Activated CD4-positive, alpha-beta T cell treated with anti-CD3 and anti-CD28 coated beads for 24 hours (primary cell): ENCODE measurements around the gene PPP2R5B.

Experiments
- DNase-seq, 2 donors: peaks; one replicate each; pipeline ENCODE4 v3.0.0-alpha.2; 2020; ENCODE audit warnings: low read depth in 2 of 2

Gene PPP2R5B

GRCh38 chr11:64908766-64909165 lies 15.7 kb upstream of the PPP2R5B start:
- DNase-seq: no peak

GRCh38 chr11:64909653-64910343 lies 14.7 kb upstream of the PPP2R5B start:
- no peak for DNase-seq

- no peak for DNase-seq
These were observed 13.9 kb upstream of the PPP2R5B start for GRCh38 chr11:64910451-64911093.

- DNase-seq: no peak
These were observed 13.3 kb upstream of the PPP2R5B start for GRCh38 chr11:64911142-64911541.

- no peak for DNase-seq
These were observed 12.8 kb upstream of the PPP2R5B start for GRCh38 chr11:64911689-64912088.

GRCh38 chr11:64913171-64913727 lies 11.2 kb upstream of the PPP2R5B start:
- no peak for DNase-seq

GRCh38 chr11:64914123-64914522 lies 10.4 kb upstream of the PPP2R5B start:
- no peak for DNase-seq

- DNase-seq: no peak
These were observed 9.1 kb upstream of the PPP2R5B start for GRCh38 chr11:64915376-64915887.

- DNase-seq: peak in 1 of 2 donors; percentile 10
These were observed 8.3 kb upstream of the PPP2R5B start for GRCh38 chr11:64916040-64916774.

- peak; percentile 98 for DNase-seq
These were observed 7.5 kb upstream of the PPP2R5B start, which contains the start of gene ATG2A for GRCh38 chr11:64916775-64917662. Gene ATG2A, minus strand, starts transcription at chr11:64917209. Its CDS starts 74 bp downstream, at chr11:64917135.

- DNase-seq: no peak
These were observed 6.9 kb upstream of the PPP2R5B start for GRCh38 chr11:64917663-64917995.

GRCh38 chr11:64918017-64918416 lies 6.5 kb upstream of the PPP2R5B start:
- DNase-seq: no peak

GRCh38 chr11:64919627-64920026 lies 4.9 kb upstream of the PPP2R5B start:
- no peak for DNase-seq

- no peak for DNase-seq
These were observed 4.4 kb upstream of the PPP2R5B start for GRCh38 chr11:64920124-64920523.

- no peak for DNase-seq
These were observed 3.1 kb upstream of the PPP2R5B start for GRCh38 chr11:64921384-64921783.

GRCh38 chr11:64923151-64923661 lies 1.3 kb upstream of the PPP2R5B start:
- no peak for DNase-seq

GRCh38 chr11:64924910-64925284 lies 408 bp downstream of the PPP2R5B start:
- peak in 1 of 2 donors; percentile 10 for DNase-seq

- DNase-seq: no peak
These were observed 1.3 kb downstream of the PPP2R5B start for GRCh38 chr11:64925536-64926436.

- DNase-seq: no peak
These were observed 2.2 kb downstream of the PPP2R5B start for GRCh38 chr11:64926689-64927088.

GRCh38 chr11:64928957-64929356 lies 4.5 kb downstream of the PPP2R5B start:
- no peak for DNase-seq
